Tibial nerve (tissue), 4 donors: ENCODE measurements around the gene SYK. TPM values are rescaled to one million over a fixed set of nuclear protein-coding genes. Genes with fewer than 3 reads are reported as not detected.

Source experiments
- DNase-seq, 2 donors: peaks; one replicate each; pipeline ENCODE4 v3.0.0-alpha.2; 2019; ENCODE audit warnings: low spot score in 2 of 2
- H3K27ac ChIP-seq, 4 donors: fragments of 200-600 bp; sonication (generic) in 3 of 4; one replicate each; pipeline ENCODE4 v1.5.1; 2017 to 2019; ENCODE audit warnings: mild to moderate bottlenecking in 1 of 4
- H3K27me3 ChIP-seq, 2 donors: fragments of 200-600 bp; sonication (generic) in 1 of 2; one replicate each; pipeline versions ENCODE4 v1.5.1 to v1.6.0; 2017 to 2019
- H3K36me3 ChIP-seq, 3 donors: fragments of 200-600 bp; sonication (generic); one replicate each; pipeline ENCODE4 v1.5.1; 2018 to 2019
- H3K4me1 ChIP-seq, 4 donors: fragments of 200-600 bp; sonication (generic) in 3 of 4; one replicate each; pipeline ENCODE4 v1.5.1; 2017 to 2019
- H3K4me3 ChIP-seq, 4 donors: fragments of 200-600 bp; sonication (generic) in 3 of 4; one replicate each; pipeline ENCODE4 v1.5.1; 2017 to 2019; ENCODE audit warnings: mild to moderate bottlenecking in 1 of 4, moderate library complexity in 1 of 4
- H3K9me3 ChIP-seq, 4 donors: fragments of 200-600 bp; sonication (generic) in 3 of 4; one replicate each; pipeline ENCODE4 v1.5.1; 2017 to 2019
- EP300 ChIP-seq, 2 donors: sonication (generic); formaldehyde crosslinking; IDR thresholded peaks; one replicate each; pipeline ENCODE4 v1.6.1; 2017; ENCODE audit warnings: antibody characterized with exemption in 2 of 2, mild to moderate bottlenecking in 1 of 2
- POLR2A ChIP-seq, 2 donors: fragments of 450-650 bp; IDR thresholded peaks; one replicate each; pipeline ENCODE4 v1.6.1; 2017; ENCODE audit warnings: antibody characterized with exemption in 2 of 2, mild to moderate bottlenecking in 2 of 2, moderate library complexity in 2 of 2
- WGBS, 2 donors: methylation state at CpG; one replicate each; pipeline ENCODE4 v1.1.5; 2018; 5-methylcytosine and 5-hydroxymethylcytosine counted together
- total RNA-seq, 4 donors: library from RNA; depleted of rRNA; stranded (reverse); fragments of >200 nt; gene quantifications; one replicate each; pipeline ENCODE4 v1.1.0, GENCODE V29; 2016
- TF ChIP-seq, protein P1 (sequence below), 5 experiments: fragments of 200-600 bp in 3 of 5; fragments of 450-650 bp in 2 of 5; sonication (generic) in 3 of 5; IDR thresholded peaks; one replicate each; pipeline ENCODE4 v1.5.1; 2016 to 2019; ENCODE audit warnings: antibody characterized with exemption in 5 of 5, mild to moderate bottlenecking in 3 of 5, moderate library complexity in 2 of 5

The SYK gene
- total RNA-seq, 4 donors from 2014 or later = 8.0 to 20.7 (median 13.2) TPM

DNA sequence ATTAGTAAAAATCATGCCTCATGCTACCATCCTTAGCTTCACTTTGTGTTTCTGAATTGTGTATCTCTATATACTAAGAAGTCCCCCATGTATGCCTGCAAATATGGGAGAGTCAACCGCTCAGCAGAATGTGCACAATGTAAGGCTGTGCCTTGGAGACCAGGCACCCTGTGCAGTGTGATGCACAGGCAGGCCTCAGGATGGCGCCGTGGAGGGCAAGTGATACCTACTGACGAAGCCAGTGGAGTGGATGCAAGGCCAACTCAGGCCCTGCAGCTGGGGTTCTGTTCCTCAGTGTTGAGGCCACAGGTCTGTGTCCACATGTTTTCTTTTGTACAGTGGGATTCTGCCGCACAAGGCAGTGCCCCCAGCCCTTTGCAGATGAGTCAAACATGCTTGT, 28.4 kb downstream of the SYK start:
- Histone ChIP-seq H3K36me3 (no peaks in the 10 kb centered on the region), H3K27ac (no peak overlapping the region), H3K27me3 (no peaks in the 10 kb centered on the region), H3K4me1 (peaks cover 0 to 4% (median 0%) of the 10 kb centered on the region in 4 donors), H3K4me3 (no peak overlapping the region), H3K9me3 (no peaks in the 10 kb centered on the region)
- TF ChIP-seq POLR2A (IDR thresholded peaks at IDR 0.05) (no peak), EP300 (IDR thresholded peaks at IDR 0.05) (no peak)
- TF ChIP-seq, protein P1, sequence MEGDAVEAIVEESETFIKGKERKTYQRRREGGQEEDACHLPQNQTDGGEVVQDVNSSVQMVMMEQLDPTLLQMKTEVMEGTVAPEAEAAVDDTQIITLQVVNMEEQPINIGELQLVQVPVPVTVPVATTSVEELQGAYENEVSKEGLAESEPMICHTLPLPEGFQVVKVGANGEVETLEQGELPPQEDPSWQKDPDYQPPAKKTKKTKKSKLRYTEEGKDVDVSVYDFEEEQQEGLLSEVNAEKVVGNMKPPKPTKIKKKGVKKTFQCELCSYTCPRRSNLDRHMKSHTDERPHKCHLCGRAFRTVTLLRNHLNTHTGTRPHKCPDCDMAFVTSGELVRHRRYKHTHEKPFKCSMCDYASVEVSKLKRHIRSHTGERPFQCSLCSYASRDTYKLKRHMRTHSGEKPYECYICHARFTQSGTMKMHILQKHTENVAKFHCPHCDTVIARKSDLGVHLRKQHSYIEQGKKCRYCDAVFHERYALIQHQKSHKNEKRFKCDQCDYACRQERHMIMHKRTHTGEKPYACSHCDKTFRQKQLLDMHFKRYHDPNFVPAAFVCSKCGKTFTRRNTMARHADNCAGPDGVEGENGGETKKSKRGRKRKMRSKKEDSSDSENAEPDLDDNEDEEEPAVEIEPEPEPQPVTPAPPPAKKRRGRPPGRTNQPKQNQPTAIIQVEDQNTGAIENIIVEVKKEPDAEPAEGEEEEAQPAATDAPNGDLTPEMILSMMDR (IDR thresholded peaks at IDR 0.05) = no peak
- WGBS, 2 donors = 92% methylated on average over 5 of the region's 5 CpGs
- DNase-seq = no peak

DNA sequence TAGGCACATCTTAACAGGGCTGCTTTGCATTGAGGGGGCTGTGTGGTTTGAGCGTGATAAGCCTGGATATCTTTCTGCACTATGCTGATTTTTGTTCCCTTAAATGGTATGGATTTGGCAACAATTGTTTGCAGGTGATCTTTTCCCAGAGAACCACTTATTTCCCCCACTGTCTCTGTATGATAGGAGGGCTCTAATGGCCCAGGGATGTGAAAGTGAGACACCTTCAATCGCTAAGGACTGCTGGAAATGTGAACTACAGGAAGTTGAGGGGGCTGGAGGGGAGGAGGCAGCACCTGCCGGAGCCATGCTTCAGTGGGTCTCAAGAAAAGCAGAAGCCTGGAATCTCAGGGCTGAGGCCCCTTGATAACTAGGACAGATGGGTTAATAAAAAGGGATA, 29.4 kb downstream of the SYK start:
- Histone ChIP-seq H3K27me3 (no peaks in the 10 kb centered on the region), H3K27ac (no peak overlapping the region), H3K4me1 (peaks cover 0 to 4% (median 0%) of the 10 kb centered on the region in 4 donors), H3K36me3 (no peaks in the 10 kb centered on the region), H3K9me3 (no peaks in the 10 kb centered on the region), H3K4me3 (no peak overlapping the region)
- TF ChIP-seq POLR2A (IDR thresholded peaks at IDR 0.05) = no peak
- no peak for TF ChIP-seq EP300 (IDR thresholded peaks at IDR 0.05)
- TF ChIP-seq, protein P1 (IDR thresholded peaks at IDR 0.05) = no peak
- no peak for DNase-seq
- WGBS, 2 donors = 57 to 76% methylated on average over 3 of the region's 3 CpGs

DNA sequence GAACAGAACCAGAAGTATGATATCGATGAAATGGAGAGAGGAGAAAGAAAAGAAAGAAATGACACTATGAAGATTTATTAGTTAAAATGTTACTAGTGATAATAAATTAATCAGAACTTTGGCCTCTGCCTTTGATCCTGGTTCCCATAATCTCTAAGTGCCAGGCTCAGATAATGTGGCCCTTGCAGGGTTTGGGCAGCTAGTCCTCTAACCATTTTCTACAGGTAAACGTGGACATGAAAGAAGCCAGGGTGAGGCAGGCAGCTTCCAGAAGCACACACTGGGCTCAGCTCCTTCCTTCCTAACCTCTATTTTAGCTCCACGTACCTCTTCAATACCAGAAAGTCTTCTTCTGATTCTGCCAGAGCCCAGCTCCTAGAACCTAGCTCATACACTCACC, 30.6 kb downstream of the SYK start:
- WGBS, 2 donors = 84 to 92% methylated on average over 3 of the region's 3 CpGs
- no peaks in the 10 kb centered on the region for H3K4me1 ChIP-seq
- H3K36me3 ChIP-seq = no peaks in the 10 kb centered on the region
- no peak overlapping the region for H3K4me3 ChIP-seq
- H3K27ac ChIP-seq = no peak overlapping the region
- no peaks in the 10 kb centered on the region for H3K27me3 ChIP-seq
- H3K9me3 ChIP-seq = no peaks in the 10 kb centered on the region
- no peak for DNase-seq
- TF ChIP-seq, protein P1 (IDR thresholded peaks at IDR 0.05) = no peak
- no peak for TF ChIP-seq POLR2A (IDR thresholded peaks at IDR 0.05)
- TF ChIP-seq EP300 (IDR thresholded peaks at IDR 0.05) = no peak

DNA sequence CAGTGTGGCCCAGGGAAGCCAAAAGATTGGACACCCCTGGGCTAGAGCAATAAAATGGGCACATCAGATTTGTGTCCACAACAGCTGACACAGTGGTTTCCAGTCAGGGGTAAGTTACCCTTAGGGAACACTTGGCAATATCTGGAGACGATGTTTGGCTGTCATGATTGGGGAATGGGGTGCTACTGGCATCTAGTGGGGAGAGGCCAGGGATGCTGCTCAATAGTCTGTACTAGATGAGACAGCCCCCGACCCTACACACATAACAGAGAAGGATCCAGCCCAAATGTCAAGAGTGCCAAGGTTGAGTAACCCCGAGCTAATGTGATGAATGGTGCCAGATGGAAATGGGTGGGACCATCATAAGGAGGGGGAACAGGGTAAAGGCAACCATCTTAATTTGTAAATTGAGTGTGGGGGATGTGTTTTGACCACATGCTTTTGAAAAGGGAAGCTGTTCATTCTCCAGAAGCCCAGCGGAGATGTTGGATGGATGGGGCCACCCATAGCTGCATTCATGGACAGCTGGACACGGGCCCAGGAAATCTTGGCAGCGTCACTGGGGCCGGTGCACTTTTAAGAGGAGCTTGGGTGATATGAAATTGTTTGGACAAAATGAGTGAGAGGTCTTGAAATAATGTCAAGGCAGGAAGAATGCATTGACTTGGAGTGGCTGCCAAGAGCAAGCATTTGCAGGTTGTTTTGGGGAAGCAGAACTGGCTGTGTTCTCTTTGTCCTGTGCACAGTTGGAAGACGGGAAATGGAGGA, 33.4 kb downstream of the SYK start:
- no peak overlapping the region for H3K4me3 ChIP-seq
- DNase-seq = no peak
- H3K36me3 ChIP-seq = no peaks in the 10 kb centered on the region
- no peak overlapping the region for H3K27ac ChIP-seq
- no peaks in the 10 kb centered on the region for H3K27me3 ChIP-seq
- no peaks in the 10 kb centered on the region for H3K9me3 ChIP-seq
- WGBS, 2 donors = 33 to 34% methylated on average over 8 of the region's 8 CpGs
- TF ChIP-seq POLR2A (IDR thresholded peaks at IDR 0.05) = no peak
- TF ChIP-seq, protein P1 (IDR thresholded peaks at IDR 0.05) = no peak
- TF ChIP-seq EP300 (IDR thresholded peaks at IDR 0.05) = no peak
- peaks cover 0 to under 1% (median 0%) of the 10 kb centered on the region in 4 donors for H3K4me1 ChIP-seq

DNA sequence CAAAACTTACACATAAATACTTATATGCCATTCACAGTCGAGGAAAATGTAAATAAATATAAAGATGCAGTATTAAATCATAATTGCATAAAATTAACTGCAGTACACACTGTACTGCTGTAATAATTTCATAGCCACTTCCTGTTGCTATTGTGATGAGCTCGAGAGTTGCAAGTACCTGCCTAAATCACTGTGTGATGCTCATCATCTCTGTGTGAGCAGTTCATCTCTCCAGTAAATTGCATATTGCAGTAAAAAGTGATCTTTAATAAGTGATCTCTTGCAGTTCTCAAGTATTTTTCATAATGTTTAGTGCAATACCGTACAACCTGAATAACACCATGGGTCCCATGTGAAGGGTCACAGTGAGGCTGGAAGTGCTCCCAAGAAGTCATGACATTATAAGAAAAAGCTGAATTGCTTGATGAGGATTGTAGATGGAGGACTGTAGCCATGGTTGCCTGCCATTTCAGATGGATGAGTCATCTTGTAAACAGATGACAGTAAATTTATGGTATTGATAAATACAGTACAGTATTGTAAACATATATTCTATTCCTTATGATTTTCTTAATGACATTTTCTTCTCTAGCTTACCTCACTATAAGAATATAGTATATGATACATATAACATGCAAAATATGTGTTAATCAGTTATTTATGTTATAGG, 34.9 kb downstream of the SYK start:
- TF ChIP-seq, protein P1 (IDR thresholded peaks at IDR 0.05) = no peak
- TF ChIP-seq POLR2A (IDR thresholded peaks at IDR 0.05) = no peak
- Histone ChIP-seq H3K27ac (no peak overlapping the region), H3K4me3 (no peak overlapping the region), H3K9me3 (no peaks in the 10 kb centered on the region), H3K4me1 (peaks cover 0 to 4% (median 0%) of the 10 kb centered on the region in 4 donors), H3K27me3 (no peaks in the 10 kb centered on the region), H3K36me3 (no peaks in the 10 kb centered on the region)
- no peak for DNase-seq
- 56 to 68% methylated on average over 3 of the region's 3 CpGs for WGBS, 2 donors
